ENCODE measurements around the gene EYS.

Gene EYS

DNA sequence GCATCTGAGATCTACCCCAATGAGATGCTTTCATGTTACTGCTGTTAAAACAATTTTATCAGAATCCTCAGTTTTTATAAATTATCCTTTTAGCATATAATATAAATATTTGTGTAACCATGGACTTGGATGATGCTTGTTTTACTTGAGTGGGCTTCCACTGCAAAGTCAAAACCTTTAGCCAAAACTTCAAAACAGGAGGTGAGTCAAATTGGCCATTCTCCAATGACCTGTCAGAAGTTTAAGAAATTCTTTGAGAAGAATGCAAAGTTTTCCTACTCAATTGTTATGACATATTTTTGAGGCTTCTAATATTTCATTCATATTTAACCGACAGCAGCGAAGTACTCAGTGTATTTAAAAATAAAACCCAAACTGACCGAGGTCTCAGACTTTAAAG lies 507.9 kb downstream of the EYS start:
- DNase-seq, result no peak

DNA sequence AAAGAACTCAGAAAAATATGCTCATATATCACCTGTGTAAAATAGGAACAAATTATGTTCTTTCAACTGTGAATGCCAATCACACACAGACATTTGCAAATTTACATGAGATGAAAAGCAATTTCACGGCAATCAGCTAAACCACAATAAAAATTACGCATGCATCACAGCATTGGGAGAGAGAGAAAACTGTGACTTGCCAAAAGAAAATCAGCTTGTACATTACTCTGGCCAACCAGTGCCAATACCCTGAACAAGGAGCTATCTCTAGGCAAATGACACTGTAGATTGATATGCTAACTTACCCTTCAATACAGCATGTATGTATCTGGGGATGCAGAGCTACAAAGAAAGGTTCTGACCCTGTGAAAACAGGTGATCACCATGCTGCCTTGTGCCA lies 515.6 kb downstream of the EYS start:
- DNase-seq, result no peak

DNA sequence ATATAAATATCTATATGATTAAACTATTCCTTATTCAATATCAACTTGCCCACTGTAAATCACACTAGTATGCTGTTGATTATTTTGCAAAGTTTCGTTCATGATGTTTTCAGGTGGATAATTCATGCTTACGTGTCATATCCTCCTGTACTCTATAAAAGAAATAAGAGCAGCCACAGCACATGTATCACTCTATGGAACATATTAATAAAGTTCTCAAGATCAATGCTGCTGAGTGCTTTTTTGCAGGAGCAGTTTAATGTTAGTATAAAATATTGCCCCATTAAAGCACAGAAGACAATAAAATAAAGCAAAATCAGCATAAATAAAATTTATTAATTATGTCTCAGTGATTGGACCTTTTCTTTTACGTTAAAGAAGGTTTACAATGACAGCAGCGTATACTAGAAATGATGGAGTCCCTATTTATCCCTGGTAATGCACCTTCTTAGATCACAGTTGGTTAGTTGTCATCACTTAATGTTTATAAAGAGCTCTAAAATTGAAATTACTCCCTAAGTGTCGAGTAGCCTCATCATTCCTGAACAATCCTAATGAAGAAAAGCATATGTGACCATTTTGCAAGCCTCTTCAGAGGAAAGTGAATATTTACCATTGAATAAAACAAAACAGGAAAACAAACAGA lies 517.7 kb downstream of the EYS start:
- no peak for DNase-seq

DNA sequence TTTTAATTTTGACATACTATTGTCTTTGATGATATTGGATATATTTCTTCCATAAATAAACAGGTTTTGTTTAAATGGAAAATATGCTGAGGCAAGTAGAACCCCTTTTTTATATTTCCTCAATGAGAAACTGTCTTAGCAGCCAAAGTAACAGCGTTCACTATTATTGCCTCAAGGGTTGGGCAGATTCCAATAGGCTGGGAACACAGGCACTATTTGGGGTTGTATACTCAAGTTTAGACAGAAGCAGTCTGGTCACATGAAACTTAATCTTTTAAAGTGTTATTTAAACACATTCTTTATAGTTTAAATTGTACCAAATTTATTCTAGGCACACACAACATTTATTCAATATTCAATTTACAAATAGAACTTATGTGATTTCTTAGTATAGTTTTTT lies 520.2 kb downstream of the EYS start:
- no peak for DNase-seq

DNA sequence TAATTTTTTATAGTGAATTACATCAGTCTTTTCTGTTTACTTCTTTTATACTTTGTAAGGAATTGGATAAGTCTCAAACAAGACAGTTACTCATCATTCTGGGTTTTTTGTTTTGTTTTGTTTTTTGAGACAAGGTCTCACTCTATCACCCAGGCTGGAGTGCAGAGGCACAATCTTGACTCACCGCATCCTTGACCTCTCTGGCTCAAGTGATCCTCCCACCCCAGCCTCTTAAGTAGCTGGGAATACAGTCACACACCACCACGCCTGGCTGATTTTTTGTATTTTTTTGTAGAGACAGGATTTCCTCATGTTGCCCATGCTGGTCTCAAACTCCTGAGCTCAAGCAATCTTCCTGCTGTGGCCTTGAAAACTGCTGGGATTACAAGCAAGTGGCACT lies 524.3 kb downstream of the EYS start:
- DNase-seq, result no peak

- no peak for DNase-seq
Measured at GRCh38 chr6:65170273-65170672, 536.8 kb downstream of the EYS start.

DNA sequence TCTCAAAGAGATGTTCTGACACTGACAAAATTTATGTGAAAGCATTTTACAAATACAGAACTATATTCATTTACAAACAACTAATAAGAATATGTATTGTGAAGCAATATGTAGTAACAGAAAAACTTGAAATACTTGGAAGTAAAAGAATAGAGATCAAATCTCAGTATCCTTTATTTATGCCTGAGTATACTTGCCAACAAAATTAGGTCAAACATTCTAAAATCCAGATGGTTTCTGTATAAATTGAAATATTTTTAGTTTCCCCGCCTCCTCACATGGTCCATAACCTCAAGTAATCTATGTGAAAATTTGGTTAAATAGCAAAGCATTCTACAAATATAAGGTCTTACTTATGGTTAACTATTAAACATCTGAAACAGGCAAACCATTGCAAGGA lies 545.4 kb downstream of the EYS start:
- no peak for DNase-seq

DNA sequence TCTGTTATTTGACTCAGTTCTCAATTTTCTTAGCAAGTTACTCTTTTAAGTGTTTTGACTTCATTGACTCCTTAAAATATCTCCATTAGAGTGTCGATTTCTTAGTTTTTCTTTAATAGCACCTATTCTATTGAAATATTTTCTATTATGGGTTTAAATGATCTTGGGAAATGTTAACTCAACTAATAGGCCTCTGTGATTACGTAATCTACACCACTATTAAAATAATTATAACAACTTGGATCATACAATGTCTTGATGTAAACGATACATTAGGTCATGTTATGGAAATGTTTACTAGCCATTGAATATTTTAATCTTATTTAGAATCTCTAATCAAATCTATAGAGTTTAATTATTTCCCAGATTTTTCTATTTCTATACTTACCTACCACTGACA lies 550.0 kb downstream of the EYS start:
- no peak for DNase-seq

- DNase-seq, result no peak
Measured at GRCh38 chr6:65155083-65155482, 551.9 kb downstream of the EYS start.

DNA sequence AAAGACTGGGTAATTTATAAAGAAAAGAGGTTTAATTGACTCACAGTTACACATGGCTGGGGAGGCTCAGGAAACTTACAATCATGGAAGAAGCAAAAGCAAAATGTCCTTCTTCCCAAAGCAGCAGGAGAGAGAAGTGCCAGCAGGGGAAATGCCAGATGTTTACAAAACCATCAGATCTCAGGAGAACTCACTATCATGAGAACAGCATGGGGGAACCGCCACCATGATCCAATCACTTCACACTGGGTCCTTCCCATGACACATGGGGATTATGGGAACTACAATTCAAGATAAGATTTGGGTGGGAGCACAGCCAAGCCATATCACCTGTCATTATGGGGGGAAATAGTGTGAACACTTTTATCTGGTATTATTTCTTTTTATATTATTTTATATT lies 557.2 kb downstream of the EYS start:
- DNase-seq, result no peak

- DNase-seq, result no peak
Measured at GRCh38 chr6:65148839-65149238, 558.2 kb downstream of the EYS start.

DNA sequence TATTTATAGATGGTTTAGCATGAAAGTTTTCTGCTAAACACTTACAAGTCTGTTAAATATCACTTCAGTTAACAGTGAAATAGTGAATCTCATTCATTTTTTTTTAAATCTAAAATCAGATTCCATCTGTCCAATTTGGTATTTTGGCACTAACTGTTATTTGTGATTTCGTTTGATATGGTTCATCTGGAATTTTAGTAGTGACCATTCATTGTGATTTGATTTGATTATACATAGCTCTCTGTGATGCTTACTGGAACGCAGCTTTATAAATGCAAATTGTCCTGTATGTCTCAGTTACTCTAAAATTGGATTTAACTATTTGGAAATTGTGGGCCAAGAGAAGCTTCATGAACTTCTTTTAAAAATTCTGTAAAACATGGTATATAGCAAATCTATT lies 571.5 kb downstream of the EYS start:
- no peak for DNase-seq

DNA sequence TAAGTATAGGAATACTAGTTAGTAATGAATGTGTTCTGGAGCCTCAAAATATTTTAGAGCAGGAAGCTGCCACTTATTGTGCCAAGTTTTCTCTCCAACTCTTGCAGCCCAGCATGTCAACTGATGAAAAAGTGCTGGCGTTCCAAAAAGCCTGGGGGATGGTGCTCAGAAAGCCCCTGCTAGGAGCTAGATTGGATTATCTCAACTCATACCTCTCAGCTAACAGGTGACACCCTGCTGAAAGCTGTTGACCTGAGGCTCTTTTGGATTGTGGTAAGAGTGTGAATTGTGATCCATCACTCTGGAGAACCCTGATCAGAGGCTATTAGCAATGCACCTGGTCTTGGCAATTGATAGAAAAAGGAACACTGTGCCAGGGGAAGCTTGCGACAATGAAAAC lies 580.4 kb downstream of the EYS start:
- no peak for DNase-seq

- DNase-seq, result no peak
Measured at GRCh38 chr6:65123521-65123920, 583.5 kb downstream of the EYS start.

- DNase-seq, result no peak
Measured at GRCh38 chr6:65117817-65118409, 589.1 kb downstream of the EYS start.

DNA sequence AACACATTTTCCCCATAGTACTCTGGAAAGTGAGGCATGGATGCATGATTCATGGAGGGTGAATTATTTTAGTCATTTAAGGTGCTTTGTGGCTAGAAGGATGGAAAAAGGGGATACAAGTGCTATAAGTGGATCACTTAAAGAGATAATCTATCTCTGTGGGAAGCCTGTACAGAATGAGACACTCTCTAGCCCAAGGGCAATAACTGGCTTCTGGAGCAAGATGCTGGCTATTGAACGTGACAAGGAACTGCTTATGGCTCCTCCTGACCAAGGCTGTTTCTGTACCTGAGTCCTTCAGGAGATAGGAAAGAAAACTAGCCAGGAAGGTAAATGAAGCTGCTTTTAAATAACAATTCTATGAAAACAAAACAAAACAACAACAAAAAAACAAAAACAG lies 590.7 kb downstream of the EYS start:
- no peak for DNase-seq

- no peak for DNase-seq
Measured at GRCh38 chr6:65113581-65113980, 593.4 kb downstream of the EYS start.

GRCh38 chr6:65112435-65112834 lies 594.6 kb downstream of the EYS start:
- no peak for DNase-seq

GRCh38 chr6:65110031-65110430 lies 597.0 kb downstream of the EYS start:
- no peak for DNase-seq

- DNase-seq, result no peak
Measured at GRCh38 chr6:65098349-65098748, 608.7 kb downstream of the EYS start.

DNA sequence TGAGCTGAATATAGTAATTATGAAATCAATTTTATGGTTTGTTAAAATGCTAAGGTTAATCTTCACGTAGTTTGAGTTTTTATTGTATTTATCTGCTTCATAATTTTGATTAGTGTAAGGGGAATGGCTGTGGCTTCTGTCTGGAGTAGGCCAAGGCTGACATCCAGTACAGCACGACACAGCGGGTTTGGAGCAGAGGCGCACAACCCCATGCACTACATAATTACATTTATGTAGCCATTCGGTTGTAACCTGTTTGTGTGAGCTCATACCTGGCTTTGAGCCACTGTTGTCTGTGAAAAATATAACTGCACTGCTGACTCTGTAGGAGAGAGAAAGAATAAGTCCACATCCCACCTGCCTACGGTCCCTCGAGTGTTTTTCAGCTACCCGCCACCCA lies 615.5 kb downstream of the EYS start:
- no peak for DNase-seq

DNA sequence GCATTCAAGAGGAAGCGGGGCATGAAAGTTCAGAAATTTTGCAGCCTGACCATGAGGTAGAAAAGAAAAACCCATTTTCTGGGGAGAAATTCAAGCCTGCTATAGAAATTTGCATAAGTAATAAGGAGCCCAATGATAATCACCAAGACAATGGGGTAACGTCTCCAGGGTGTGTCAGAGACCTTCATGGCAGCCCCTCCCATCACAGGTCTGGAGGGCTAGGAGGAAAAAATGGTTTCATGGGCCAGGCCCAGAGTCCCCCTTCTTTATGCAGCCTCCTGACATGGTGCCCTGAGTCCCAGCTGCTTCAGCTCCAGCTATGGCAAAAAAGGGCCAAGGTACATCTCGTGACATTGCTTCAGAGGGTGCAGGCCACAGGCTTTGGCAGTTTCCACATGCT lies 618.5 kb downstream of the EYS start:
- no peak for DNase-seq

DNA sequence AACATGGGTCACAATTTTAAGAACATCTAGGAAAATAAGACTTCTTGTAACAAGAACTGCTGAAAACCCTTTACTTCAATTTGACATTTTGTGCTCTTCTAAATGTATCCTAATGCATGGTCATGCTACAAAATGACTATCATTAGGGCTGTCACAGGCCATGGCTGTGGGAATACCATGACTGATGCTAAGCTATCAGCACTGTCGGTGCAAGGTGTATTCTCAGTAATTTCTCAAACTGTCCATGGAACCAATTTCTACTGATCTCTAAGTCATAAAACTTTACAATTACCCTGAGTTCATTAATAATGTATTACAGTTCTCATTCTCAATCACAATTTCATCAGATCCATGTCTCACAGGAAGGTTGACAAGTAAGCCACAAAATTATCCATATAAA lies 625.3 kb downstream of the EYS start:
- DNase-seq, result no peak

- no peak for DNase-seq
Measured at GRCh38 chr6:65075705-65076230, 631.3 kb downstream of the EYS start.

- DNase-seq, result no peak
Measured at GRCh38 chr6:65072500-65072899, 634.5 kb downstream of the EYS start.

Data from right forelimb (tissue), 1 donor.